HG03575 (cell line): Measurements from ENCODE around the gene PTPN5.
"Not testable (repeated sequence)": the region's sequence is repeated elsewhere in the genome, so short reads cannot be mapped to it uniquely, and the experiment has no call there.

Experiments used
- ATAC-seq: cut with Tn5 transposase; IDR thresholded peaks from one replicate; pipeline ENCODE4 v1.9.1; 2021; ENCODE audit not compliant: unreplicated experiment, insufficient number of reproducible peaks, low FRiP score; ENCODE audit errors: extremely low read depth

PTPN5 gene

GRCh38 chr11:18791207-18791968, at the start of gene PTPN5:
Gene PTPN5, minus strand, starts transcription at chr11:18791798. Its CDS starts 19,840 bp downstream, at chr11:18771958.
- ATAC-seq: no peak

GRCh38 chr11:18836417-18836816, 44.8 kb upstream of the PTPN5 start:
- no peak for ATAC-seq

- ATAC-seq: no peak
Observed at GRCh38 chr11:18834754-18835466, 43.3 kb upstream of the PTPN5 start.

GRCh38 chr11:18820160-18820559, 28.6 kb upstream of the PTPN5 start:
- ATAC-seq: not testable (repeated sequence)

- ATAC-seq: no peak
Observed at GRCh38 chr11:18804199-18804999, 12.8 kb upstream of the PTPN5 start.

GRCh38 chr11:18802381-18803257, 11.0 kb upstream of the PTPN5 start:
- ATAC-seq: no peak

GRCh38 chr11:18798799-18799469, 7.3 kb upstream of the PTPN5 start:
- no peak for ATAC-seq

- no peak for ATAC-seq
Observed at GRCh38 chr11:18794956-18795355, 3.4 kb upstream of the PTPN5 start.

- ATAC-seq: no peak
Observed at GRCh38 chr11:18792827-18793226, 1.2 kb upstream of the PTPN5 start.

GRCh38 chr11:18791969-18792628, 501 bp upstream of the PTPN5 start:
- ATAC-seq: no peak

- no peak for ATAC-seq
Observed at GRCh38 chr11:18790883-18791206, 753 bp downstream of the PTPN5 start.

GRCh38 chr11:18789942-18790341, 1.7 kb downstream of the PTPN5 start:
- ATAC-seq: no peak

- no peak for ATAC-seq
Observed at GRCh38 chr11:18785411-18785810, 6.2 kb downstream of the PTPN5 start.

GRCh38 chr11:18780896-18781295, 10.7 kb downstream of the PTPN5 start:
- ATAC-seq: no peak

- ATAC-seq: no peak
Observed at GRCh38 chr11:18780329-18780728, 11.3 kb downstream of the PTPN5 start.

GRCh38 chr11:18778468-18778867, 13.1 kb downstream of the PTPN5 start:
- ATAC-seq: no peak

- no peak for ATAC-seq
Observed at GRCh38 chr11:18776324-18776723, 15.3 kb downstream of the PTPN5 start.
